ENCODE data around the gene PRKCA. TPM values are rescaled to one million over a fixed set of nuclear protein-coding genes. Genes with fewer than 3 reads are reported as not detected.

The PRKCA gene
- polyA plus RNA-seq, 2 of the 4 experiments (the other 2 are of a cell fraction) = 28.8 to 65.0 TPM

DNA sequence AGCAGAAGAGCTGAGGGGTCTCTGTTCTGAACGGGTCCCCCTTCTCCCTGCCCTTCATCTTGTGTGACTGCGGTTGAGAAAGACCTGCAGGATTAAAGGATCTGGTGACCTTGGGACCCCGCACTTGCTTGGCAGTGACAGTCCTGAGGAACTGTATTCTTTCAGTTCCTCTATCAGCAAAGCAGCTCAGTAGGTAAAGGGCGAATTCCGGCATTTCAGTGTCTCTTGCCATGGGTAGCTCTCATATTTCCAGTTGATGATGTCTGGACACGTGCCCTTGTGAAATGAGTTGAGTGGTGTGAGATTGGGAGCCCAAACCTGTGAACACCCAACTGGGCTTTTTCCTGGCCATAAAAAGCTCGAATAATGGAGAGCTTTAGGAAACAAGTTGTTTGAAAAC, 135.7 kb downstream of the PRKCA start (continued):
- no peak for TF ChIP-seq ATOH8 (CRISPR knock-in tag; IDR thresholded peaks at IDR 0.05; ENCODE audit: low read depth)
- TF ChIP-seq FOSL2 (IDR thresholded peaks at IDR 0.05) = no peak
- no peak for TF ChIP-seq FOSL2 (CRISPR knock-in tag; IDR thresholded peaks at IDR 0.05)
- no peak for TF ChIP-seq NFE2L2 (conservative IDR thresholded peaks at IDR 0.05; ENCODE audit: low read length)
- TF ChIP-seq HOXB5 (CRISPR knock-in tag; IDR thresholded peaks at IDR 0.05) = no peak
- TF ChIP-seq, protein P1, sequence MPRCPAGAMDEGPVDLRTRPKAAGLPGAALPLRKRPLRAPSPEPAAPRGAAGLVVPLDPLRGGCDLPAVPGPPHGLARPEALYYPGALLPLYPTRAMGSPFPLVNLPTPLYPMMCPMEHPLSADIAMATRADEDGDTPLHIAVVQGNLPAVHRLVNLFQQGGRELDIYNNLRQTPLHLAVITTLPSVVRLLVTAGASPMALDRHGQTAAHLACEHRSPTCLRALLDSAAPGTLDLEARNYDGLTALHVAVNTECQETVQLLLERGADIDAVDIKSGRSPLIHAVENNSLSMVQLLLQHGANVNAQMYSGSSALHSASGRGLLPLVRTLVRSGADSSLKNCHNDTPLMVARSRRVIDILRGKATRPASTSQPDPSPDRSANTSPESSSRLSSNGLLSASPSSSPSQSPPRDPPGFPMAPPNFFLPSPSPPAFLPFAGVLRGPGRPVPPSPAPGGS (IDR thresholded peaks at IDR 0.05) = no peak
- TF ChIP-seq HOXA7 (CRISPR knock-in tag; IDR thresholded peaks at IDR 0.05) = no peak
- TF ChIP-seq CHD2 (IDR thresholded peaks at IDR 0.05; ENCODE audit: low read length, partially characterized antibody) = no peak

DNA sequence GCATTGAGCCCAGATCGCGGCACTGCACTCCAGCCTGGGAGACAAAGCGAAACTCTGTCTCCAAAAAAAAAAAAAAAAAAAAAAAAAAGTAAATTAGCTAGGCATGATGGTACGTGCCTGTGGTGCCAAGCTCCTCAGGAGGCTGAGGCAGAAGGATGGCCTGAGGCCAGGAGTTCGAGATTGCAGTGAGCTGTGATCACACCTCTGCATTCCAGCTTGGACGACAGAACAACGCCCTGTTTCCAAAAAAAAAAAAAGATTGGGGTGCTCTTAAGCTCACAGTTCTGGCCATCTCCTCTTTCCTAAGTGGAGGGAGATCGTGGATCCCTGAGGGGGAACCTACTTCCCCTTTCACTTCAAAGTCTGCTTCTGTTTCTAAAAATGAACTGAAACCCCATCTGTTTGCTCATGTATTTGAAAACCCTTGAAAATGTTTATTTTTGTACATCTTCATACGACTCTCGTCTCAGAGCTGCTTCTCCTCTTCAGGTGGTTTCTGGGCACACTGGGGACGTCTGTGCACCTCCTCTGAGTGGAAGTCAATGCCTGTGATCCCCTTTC, 138.8 kb downstream of the PRKCA start:
- Histone ChIP-seq H3K4me3 (no peak overlapping the region), H3K4me1 (peaks cover 11% of the 10 kb centered on the region), H3K9me3 (no peaks in the 10 kb centered on the region), H3K4me2 (0 out of 3 replicates have a peak overlapping the region, but pooled peaks have one; percentile 1), H3K27ac (peak overlapping the region in 1 of 2 experiments; percentile 55; a peak in 3 of 6 replicates)
- no peak for TF ChIP-seq HOXA7 (CRISPR knock-in tag; IDR thresholded peaks at IDR 0.05)
- TF ChIP-seq TP53 (CRISPR knock-in tag; IDR thresholded peaks at IDR 0.05) = no peak
- TF ChIP-seq HDAC2 (IDR thresholded peaks at IDR 0.05) = no peak
- no peak for TF ChIP-seq HOXB13 (CRISPR knock-in tag; IDR thresholded peaks at IDR 0.05; ENCODE audit: low read depth)
- no peak for TF ChIP-seq FOSL2 (IDR thresholded peaks at IDR 0.05)
- no peak for TF ChIP-seq FOSL2 (CRISPR knock-in tag; IDR thresholded peaks at IDR 0.05)
- no peak for TF ChIP-seq ELK1 (IDR thresholded peaks at IDR 0.05; ENCODE audit: low read depth, low read length)
- TF ChIP-seq NR3C1 (IDR thresholded peaks at IDR 0.05) = no peak
- TF ChIP-seq NFE2L2 (conservative IDR thresholded peaks at IDR 0.05; ENCODE audit: low read length) = no peak
- TF ChIP-seq EHMT2 (IDR thresholded peaks at IDR 0.05; ENCODE audit: low read depth) = no peak
- no peak for TF ChIP-seq REST (IDR thresholded peaks at IDR 0.05)
- no peak for TF ChIP-seq SREBF2 (IDR thresholded peaks at IDR 0.05)
- no peak for TF ChIP-seq ZSCAN20 (CRISPR knock-in tag; IDR thresholded peaks at IDR 0.05)
- no peak for TF ChIP-seq POLR2A (IDR thresholded peaks at IDR 0.05; ENCODE audit: low read length)
- TF ChIP-seq EHF (CRISPR knock-in tag; IDR thresholded peaks at IDR 0.05) = no peak
- TF ChIP-seq PHF8 (IDR thresholded peaks at IDR 0.05; ENCODE audit: borderline replicate concordance, low read depth) = no peak
- TF ChIP-seq FOSB (CRISPR knock-in tag; IDR thresholded peaks at IDR 0.05) = no peak
- TF ChIP-seq RNF2 (IDR thresholded peaks at IDR 0.05; ENCODE audit: borderline replicate concordance, low read depth) = no peak
- no peak for TF ChIP-seq JUN (IDR thresholded peaks at IDR 0.05)
- ATAC-seq = no peak; a peak in 1 of 6 replicates
- CTCF ChIA-PET = interaction anchor here (0.6 to 2.8 kb wide), 4 partner anchors 12 to 126 kb away, joined by 3 to 9 read pairs (median 4); no protein-coding TSS in a partner anchor
- no peak for FAIRE-seq
- POLR2A ChIA-PET = no interaction called here
- 70% methylated on average over 11 of the region's 11 CpGs for WGBS (ENCODE audit: missing lambda C conversion rate)
- no peak for DNase-seq (ENCODE audit: low read depth in 1 of 2, low spot score in 1 of 2)
